ENCODE results near the gene RHD. TPM values are rescaled to one million over a fixed set of nuclear protein-coding genes. Genes with fewer than 3 reads are reported as not detected.
A peak's percentile ranks its signal among the peaks of the same experiment; 100 is the strongest.
"Not testable (repeated sequence)": the region's sequence is repeated elsewhere in the genome, so short reads cannot be mapped to it uniquely, and the experiment has no call there.

RHD gene
- total RNA-seq: not detected
- long read RNA-seq, partial matches to known transcripts: 1 of 7 reads
- long read RNA-seq, other reads (novel, unspliced or antisense): 6 of 7 reads

DNA sequence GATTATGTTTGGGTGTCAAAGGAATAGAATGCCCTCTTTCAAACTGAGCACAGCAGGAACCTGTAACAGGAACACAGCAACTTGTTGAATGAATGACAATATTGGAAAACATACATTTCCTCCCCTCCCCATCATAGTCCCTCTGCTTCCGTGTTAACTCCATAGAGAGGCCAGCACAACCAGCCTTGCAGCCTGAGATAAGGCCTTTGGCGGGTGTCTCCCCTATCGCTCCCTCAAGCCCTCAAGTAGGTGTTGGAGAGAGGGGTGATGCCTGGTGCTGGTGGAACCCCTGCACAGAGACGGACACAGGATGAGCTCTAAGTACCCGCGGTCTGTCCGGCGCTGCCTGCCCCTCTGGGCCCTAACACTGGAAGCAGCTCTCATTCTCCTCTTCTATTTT, at the start of gene RHD:
TSS of gene RHD (plus strand) at position 272 of the 400 bp plus-strand sequence. CDS start at position 311, 39 bp downstream.
- H3K4me1 ChIP-seq; H3K4me3 ChIP-seq; H3K9me3 ChIP-seq; H3K27me3 ChIP-seq (ENCODE audit: low read depth); DNase-seq; intact Hi-C loops (cut with DNase I); ATAC-seq; H3K27ac ChIP-seq; H3K36me3 ChIP-seq: not testable (repeated sequence)

DNA sequence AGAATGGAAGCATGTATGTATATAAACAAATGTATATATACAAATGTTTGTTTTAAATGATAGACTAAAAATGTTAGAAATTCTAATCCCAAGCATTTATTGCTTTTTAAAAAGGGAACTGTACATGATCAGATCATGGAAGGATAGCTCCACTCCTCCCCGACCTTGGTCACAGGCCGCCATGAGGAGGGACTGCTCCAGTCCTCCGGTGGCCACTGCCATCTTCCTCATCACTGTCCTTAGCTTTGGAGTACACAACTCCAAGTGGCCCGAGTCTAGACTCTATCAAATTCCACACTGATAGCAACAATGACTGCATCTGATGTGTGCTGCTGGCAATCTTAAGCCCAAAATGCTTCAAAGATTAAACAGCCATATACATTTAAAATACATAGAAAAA, 49.7 kb upstream of the RHD start:
- no peak for ATAC-seq
- Histone ChIP-seq H3K9me3 (no peaks in the 10 kb centered on the region), H3K36me3 (peaks cover 84% of the 10 kb centered on the region), H3K4me3 (no peak overlapping the region), H3K27ac (no peak overlapping the region), H3K4me1 (no peaks in the 10 kb centered on the region), H3K27me3 (ENCODE audit: low read depth) (no peaks in the 10 kb centered on the region)
- DNase-seq: no peak
- intact Hi-C loops (cut with DNase I): no loop called here
- TF ChIP-seq, protein P1, sequence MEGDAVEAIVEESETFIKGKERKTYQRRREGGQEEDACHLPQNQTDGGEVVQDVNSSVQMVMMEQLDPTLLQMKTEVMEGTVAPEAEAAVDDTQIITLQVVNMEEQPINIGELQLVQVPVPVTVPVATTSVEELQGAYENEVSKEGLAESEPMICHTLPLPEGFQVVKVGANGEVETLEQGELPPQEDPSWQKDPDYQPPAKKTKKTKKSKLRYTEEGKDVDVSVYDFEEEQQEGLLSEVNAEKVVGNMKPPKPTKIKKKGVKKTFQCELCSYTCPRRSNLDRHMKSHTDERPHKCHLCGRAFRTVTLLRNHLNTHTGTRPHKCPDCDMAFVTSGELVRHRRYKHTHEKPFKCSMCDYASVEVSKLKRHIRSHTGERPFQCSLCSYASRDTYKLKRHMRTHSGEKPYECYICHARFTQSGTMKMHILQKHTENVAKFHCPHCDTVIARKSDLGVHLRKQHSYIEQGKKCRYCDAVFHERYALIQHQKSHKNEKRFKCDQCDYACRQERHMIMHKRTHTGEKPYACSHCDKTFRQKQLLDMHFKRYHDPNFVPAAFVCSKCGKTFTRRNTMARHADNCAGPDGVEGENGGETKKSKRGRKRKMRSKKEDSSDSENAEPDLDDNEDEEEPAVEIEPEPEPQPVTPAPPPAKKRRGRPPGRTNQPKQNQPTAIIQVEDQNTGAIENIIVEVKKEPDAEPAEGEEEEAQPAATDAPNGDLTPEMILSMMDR (IDR thresholded peaks at IDR 0.05): no peak

DNA sequence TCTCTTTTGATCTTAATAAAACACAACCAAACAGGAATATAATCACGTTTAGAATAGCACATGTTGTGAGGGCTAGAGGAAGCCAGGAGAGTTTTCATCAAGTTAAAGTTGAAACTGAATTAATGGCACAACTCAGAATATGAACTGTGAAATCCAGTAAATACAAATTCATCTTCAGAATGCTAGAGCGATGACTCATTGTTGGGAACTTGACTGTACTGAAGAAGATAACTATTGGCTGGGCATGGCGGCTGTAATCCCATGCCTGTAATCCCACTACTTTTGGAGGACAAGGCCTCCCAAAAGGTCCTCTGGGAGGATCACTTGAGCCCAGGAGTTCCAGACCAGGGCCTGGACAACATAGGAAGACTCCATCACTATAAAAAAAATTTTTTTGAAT, 48.8 kb upstream of the RHD start:
- Histone ChIP-seq H3K27me3 (ENCODE audit: low read depth) (no peaks in the 10 kb centered on the region), H3K27ac (no peak overlapping the region), H3K4me3 (no peak overlapping the region), H3K36me3 (peaks cover 92% of the 10 kb centered on the region), H3K4me1 (no peaks in the 10 kb centered on the region), H3K9me3 (no peaks in the 10 kb centered on the region)
- DNase-seq: no peak
- TF ChIP-seq, protein P1 (IDR thresholded peaks at IDR 0.05): no peak
- no peak for ATAC-seq
- intact Hi-C loops (cut with DNase I): no loop called here

DNA sequence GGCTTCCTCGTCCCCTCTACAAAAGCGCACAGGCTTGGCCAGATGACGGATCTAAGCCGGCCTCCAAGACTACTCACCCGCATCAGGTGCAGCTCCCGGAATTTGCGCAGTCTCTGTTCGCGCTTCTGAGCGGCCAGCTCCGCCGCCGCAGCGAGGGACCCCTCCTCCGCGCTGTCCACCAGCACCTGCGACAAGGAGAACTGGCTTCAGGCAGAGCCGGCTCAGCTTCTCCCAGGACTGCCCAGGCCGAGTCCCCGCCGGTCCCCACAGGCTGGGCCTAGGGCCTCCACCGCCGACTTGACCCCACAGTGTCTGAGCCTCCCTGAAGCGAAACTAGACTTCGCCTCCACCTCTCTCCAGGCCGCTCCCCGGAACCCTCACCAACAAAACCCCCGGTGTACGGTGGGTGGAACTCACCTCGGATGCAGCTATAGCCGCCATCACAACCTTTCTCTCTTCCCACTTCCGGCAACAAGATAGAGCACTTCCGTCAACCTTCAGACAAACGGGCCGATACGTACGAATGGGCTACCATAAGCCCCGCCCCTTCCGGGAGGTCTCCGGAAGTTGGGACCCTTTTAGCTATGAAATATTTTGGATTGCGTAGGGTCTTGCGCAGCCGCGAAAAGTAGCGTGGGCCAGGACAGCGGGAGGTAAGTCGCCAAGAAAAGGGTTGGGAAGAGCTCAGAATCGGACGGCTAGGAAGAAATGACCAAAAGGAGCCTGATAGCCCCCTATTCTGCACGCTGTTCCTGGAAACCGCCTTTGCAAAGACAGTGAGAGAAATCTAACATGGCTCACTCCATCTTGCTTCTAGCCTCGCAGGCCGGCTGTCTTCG, 40.1 kb upstream of the RHD start, which contains the start of gene SYF2:
TSS of gene SYF2 (minus strand) at position 476 of the 839 bp plus-strand sequence. CDS start at position 441, 35 bp downstream.
- TF ChIP-seq, protein P1 (IDR thresholded peaks at IDR 0.05): no peak
- DNase-seq (peak; percentile 93), ATAC-seq (peak; percentile 95 to 98)
- intact Hi-C loops (cut with DNase I): no loop called here
- Histone ChIP-seq H3K27me3 (ENCODE audit: low read depth) (no peaks in the 10 kb centered on the region), H3K4me1 (peaks cover 40% of the 10 kb centered on the region), H3K9me3 (no peaks in the 10 kb centered on the region), H3K36me3 (peaks cover 61% of the 10 kb centered on the region), H3K4me3 (peak within 1 kb of the TSS; percentile 93), H3K27ac (peak within 1 kb of the TSS; percentile 95)

DNA sequence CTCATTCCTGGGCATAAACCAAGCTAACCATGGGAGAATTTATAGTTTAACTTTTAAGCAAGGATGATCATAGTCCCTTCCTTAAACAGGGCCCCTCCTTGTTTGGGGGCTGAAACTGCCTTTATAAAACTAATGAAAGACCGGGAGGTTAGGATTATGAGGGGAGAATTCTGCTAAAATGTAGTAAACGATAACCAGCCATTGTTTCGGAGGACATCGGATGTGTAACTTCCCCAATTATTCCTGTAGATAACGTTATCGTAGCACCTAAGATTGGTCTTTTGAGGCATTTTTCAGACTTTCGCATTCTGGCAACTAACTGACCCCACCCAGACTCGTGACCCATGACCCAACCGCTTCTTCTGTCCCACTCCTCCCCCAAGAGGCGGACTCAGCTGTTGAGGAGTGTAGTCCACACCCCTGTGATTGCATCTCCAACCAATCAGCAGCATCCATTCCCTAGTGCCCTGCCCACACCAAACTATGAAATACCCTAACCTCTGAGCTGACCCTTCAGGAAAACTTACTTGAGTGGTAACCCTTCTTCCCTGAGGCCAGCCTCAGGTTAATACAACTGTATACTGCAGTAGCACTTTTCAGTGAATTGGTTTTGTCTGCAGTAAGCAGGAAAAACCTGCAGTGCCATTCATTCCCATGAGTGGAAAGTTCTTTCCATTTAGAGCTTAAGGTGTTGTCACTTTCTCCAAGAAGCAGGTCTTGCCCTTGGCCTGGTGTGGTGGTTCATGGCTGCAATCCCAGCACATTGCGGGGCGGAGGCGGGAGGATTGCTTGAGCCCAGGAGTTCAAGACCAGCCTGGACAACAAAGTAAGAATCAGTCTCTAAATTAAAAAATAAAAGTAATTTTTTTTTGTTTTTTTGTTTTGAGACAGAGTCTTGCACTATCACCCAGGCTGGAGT, 39.2 kb upstream of the RHD start:
- TF ChIP-seq, protein P1 (IDR thresholded peaks at IDR 0.05): no peak
- peak; percentile 94 to 96 for ATAC-seq

DNA sequence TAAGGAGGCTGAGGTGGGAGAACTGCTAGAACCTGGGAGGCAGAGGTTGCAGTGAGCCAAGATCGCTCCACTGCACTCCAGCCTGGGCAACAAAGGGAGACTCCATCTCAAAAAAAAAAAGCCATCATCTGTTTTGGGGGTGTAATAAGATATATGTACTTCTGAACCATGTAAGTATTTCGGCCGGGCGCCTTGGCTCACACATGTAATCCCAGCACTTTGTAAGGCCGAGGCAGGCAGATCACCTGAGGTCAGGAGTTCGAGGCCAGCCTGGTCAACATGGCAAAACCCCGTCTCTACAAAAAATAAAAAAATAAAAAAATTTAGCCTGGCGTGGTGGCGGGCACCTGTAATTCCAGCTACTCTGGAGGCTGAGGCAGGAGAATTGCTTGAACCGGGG, 36.9 kb upstream of the RHD start:
- H3K4me1 ChIP-seq: peaks cover 54% of the 10 kb centered on the region
- H3K27me3 ChIP-seq (ENCODE audit: low read depth); intact Hi-C loops (cut with DNase I); DNase-seq; H3K27ac ChIP-seq; H3K4me3 ChIP-seq; ATAC-seq; H3K9me3 ChIP-seq: not testable (repeated sequence)
- peaks cover 32% of the 10 kb centered on the region for H3K36me3 ChIP-seq

More for the DNA sequence above, 39.2 kb upstream of the RHD start:
- intact Hi-C loops (cut with DNase I): no loop called here
- peak; percentile 91 for DNase-seq
- no peaks in the 10 kb centered on the region for H3K9me3 ChIP-seq
- peak overlapping the region; percentile 95 for H3K27ac ChIP-seq
- peaks cover 41% of the 10 kb centered on the region for H3K4me1 ChIP-seq
- H3K4me3 ChIP-seq: peak overlapping the region; percentile 93
- no peaks in the 10 kb centered on the region for H3K27me3 ChIP-seq (ENCODE audit: low read depth)
- H3K36me3 ChIP-seq: peaks cover 53% of the 10 kb centered on the region

DNA sequence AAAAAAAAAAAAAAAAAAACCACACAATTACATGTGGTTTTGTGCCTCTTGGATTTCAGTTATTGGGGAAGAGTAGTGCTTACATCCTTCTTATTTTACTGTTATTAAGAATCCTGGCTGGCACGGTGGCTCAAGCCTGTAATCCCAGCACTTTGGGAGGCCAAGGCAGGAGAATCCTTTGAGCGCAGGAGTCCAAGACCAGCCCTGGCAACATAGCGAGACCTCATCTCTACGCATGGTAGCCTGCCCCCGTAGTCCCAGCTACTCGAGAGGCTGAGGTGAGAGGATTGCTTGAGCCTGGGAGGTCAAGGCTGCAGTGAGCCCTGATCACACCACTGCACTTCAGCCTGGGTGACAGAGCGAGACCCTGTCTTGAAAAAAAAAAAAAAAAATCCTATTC, 36.0 kb upstream of the RHD start:
- intact Hi-C loops (cut with DNase I); H3K27ac ChIP-seq; H3K9me3 ChIP-seq; H3K4me3 ChIP-seq; DNase-seq; H3K27me3 ChIP-seq (ENCODE audit: low read depth); ATAC-seq: not testable (repeated sequence)
- Histone ChIP-seq H3K4me1 (peaks cover 57% of the 10 kb centered on the region), H3K36me3 (peaks cover 32% of the 10 kb centered on the region)

Measured in lower lobe of right lung (tissue), 2 donors.